Eye (tissue), 1 donor: ENCODE measurements around the gene ALPP.
A peak's percentile ranks its signal among the peaks of the same experiment; 100 is the strongest.
"Not testable (repeated sequence)": the region's sequence is repeated elsewhere in the genome, so short reads cannot be mapped to it uniquely, and the experiment has no call there.

Experiments used
- DNase-seq: peaks from one replicate; pipeline ENCODE4 v3.0.0-alpha.2; 2015

ALPP gene

GRCh38 chr2:232364806-232365594, 13.6 kb upstream of the ALPP start:
- not testable (repeated sequence) for DNase-seq

- peak; percentile 46 for DNase-seq
Measured at GRCh38 chr2:232365621-232366321, 12.8 kb upstream of the ALPP start.

GRCh38 chr2:232366461-232366860, 12.1 kb upstream of the ALPP start:
- DNase-seq = not testable (repeated sequence)

- no peak for DNase-seq
Measured at GRCh38 chr2:232367016-232367415, 11.5 kb upstream of the ALPP start.

GRCh38 chr2:232367591-232368233, 10.8 kb upstream of the ALPP start:
- no peak for DNase-seq

- DNase-seq = no peak
Measured at GRCh38 chr2:232368311-232368731, 10.2 kb upstream of the ALPP start.

GRCh38 chr2:232369126-232369951, 9.2 kb upstream of the ALPP start:
- DNase-seq = no peak

- not testable (repeated sequence) for DNase-seq
Measured at GRCh38 chr2:232370007-232370406, 8.5 kb upstream of the ALPP start.

- DNase-seq = no peak
Measured at GRCh38 chr2:232372231-232373208, 6.0 kb upstream of the ALPP start.

GRCh38 chr2:232374356-232374755, 4.2 kb upstream of the ALPP start:
- DNase-seq = no peak

GRCh38 chr2:232375164-232375563, 3.4 kb upstream of the ALPP start:
- DNase-seq = no peak

GRCh38 chr2:232376260-232376659, 2.3 kb upstream of the ALPP start:
- no peak for DNase-seq

GRCh38 chr2:232376713-232377112, 1.8 kb upstream of the ALPP start:
- no peak for DNase-seq

- DNase-seq = no peak
Measured at GRCh38 chr2:232377319-232377718, 1.2 kb upstream of the ALPP start.

- DNase-seq = no peak
Measured at GRCh38 chr2:232377841-232378734, 463 bp upstream of the ALPP start.

GRCh38 chr2:232379610-232380590, 1.3 kb downstream of the ALPP start:
- DNase-seq = not testable (repeated sequence)

- DNase-seq = not testable (repeated sequence)
Measured at GRCh38 chr2:232381204-232382031, 2.9 kb downstream of the ALPP start.
